IMR-90 (cell line): Measurements from ENCODE around the gene ROR2. TPM values are rescaled to one million over a fixed set of nuclear protein-coding genes. Genes with fewer than 3 reads are reported as not detected.

Experiments
- ATAC-seq: fragments of 200-7000 bp; cut with Tn5 transposase; 2 replicates; pipeline ENCODE4 v1.9.1; 2020; ENCODE audit warnings: low read depth, mild to moderate bottlenecking, moderate library complexity
- BruUV-seq: library from RNA; stranded (reverse); fragments of 400-500 nt; replicated peaks from 2 replicates; lab custom pipeline; 2021; lab: Mats Ljungman, UMichigan
- CTCF ChIA-PET: fragments of 300-600 bp; formaldehyde crosslinking; extraction: SDS; loops from one replicate; lab custom pipeline; 2021; ENCODE audit warnings: antibody characterized with exemption; lab: Yijun Ruan, JAX
- POLR2A ChIA-PET: fragments of 300-600 bp; sonication (Branson Sonifier 250); formaldehyde crosslinking; loops from one replicate; lab custom pipeline; 2022; ENCODE audit warnings: antibody characterized with exemption; ENCODE audit not compliant: unreplicated experiment; lab: Charles Lee
- DNase-seq: peaks from one replicate; pipeline ENCODE4 v3.0.0; 2013
- H2AFZ ChIP-seq: replicated peaks from 2 replicates; pipeline ENCODE3; 2013; ENCODE audit warnings: low read length, mild to moderate bottlenecking; ENCODE audit not compliant: poor library complexity
- H2AK5ac ChIP-seq: 2 replicates; pipeline ENCODE4 v1.6.1; 2013; ENCODE audit warnings: low read depth, low read length, inconsistent platforms
- H2AK9ac ChIP-seq: replicated peaks from 2 replicates; pipeline ENCODE3; 2013; ENCODE audit warnings: mild to moderate bottlenecking, low read depth, low read length, moderate library complexity; ENCODE audit not compliant: poor library complexity
- H2BK120ac ChIP-seq: 2 replicates; pipeline ENCODE4 v1.6.1; 2013; ENCODE audit warnings: low read depth, low read length, inconsistent platforms
- H2BK15ac ChIP-seq: 3 replicates; pipeline ENCODE4 v1.6.1; 2013; ENCODE audit warnings: low read depth, low read length, inconsistent platforms
- H2BK20ac ChIP-seq: 2 replicates; pipeline ENCODE4 v1.6.1; 2013; ENCODE audit warnings: low read depth, mild to moderate bottlenecking, inconsistent platforms, low read length, moderate library complexity
- H2BK5ac ChIP-seq: 2 replicates; pipeline ENCODE4 v1.6.1; 2013; ENCODE audit warnings: mild to moderate bottlenecking, low read depth, low read length, inconsistent platforms; ENCODE audit not compliant: poor library complexity, severe bottlenecking
- H3K14ac ChIP-seq: replicated peaks from 2 replicates; pipeline ENCODE4 v1.6.1; 2013; ENCODE audit warnings: low read depth, low read length, inconsistent platforms
- H3K18ac ChIP-seq: 2 replicates; pipeline ENCODE4 v1.6.1; 2013; ENCODE audit warnings: low read depth, low read length, control low read depth
- H3K23ac ChIP-seq: 2 replicates; pipeline ENCODE4 v1.6.1; 2013; ENCODE audit warnings: low read depth, low read length, inconsistent platforms
- H3K27ac ChIP-seq: 2 replicates; pipeline ENCODE4 v1.5.1; 2013; ENCODE audit warnings: mild to moderate bottlenecking, control low read depth, low read length; ENCODE audit not compliant: insufficient read depth
- H3K27me3 ChIP-seq: 2 replicates; pipeline ENCODE4 v1.6.1; 2013; ENCODE audit warnings: low read length; ENCODE audit not compliant: control insufficient read depth, insufficient read depth
- H3K36me3 ChIP-seq: 2 replicates; pipeline ENCODE4 v1.6.1; 2013; ENCODE audit warnings: low read length, mixed read lengths; ENCODE audit not compliant: control insufficient read depth, insufficient read depth
- H3K4ac ChIP-seq: 2 replicates; pipeline ENCODE4 v1.6.1; 2013; ENCODE audit warnings: low read depth, low read length, inconsistent platforms
- H3K4me1 ChIP-seq: 2 replicates; pipeline ENCODE4 v1.6.1; 2013; ENCODE audit warnings: low read length, mixed read lengths; ENCODE audit not compliant: control insufficient read depth, insufficient read depth
- H3K4me2 ChIP-seq: 2 replicates; pipeline ENCODE4 v1.6.1; 2013; ENCODE audit warnings: low read depth, mild to moderate bottlenecking, control low read depth, low read length, moderate library complexity
- H3K4me3 ChIP-seq: 2 replicates; pipeline ENCODE4 v1.5.1; 2013; ENCODE audit warnings: low read depth, mild to moderate bottlenecking, control low read depth, low read length, moderate library complexity; ENCODE audit not compliant: insufficient read depth
- H3K56ac ChIP-seq: 2 replicates; pipeline ENCODE4 v1.6.1; 2013; ENCODE audit warnings: low read length, inconsistent platforms; ENCODE audit not compliant: insufficient read depth; ENCODE audit errors: extremely low read depth
- H3K79me1 ChIP-seq, 2 experiments: 2 replicates each; pipeline ENCODE4 v1.6.1; 2013; ENCODE audit warnings: low read length in 2 of 2, inconsistent platforms in 1 of 2, low read depth in 1 of 2
- H3K9ac ChIP-seq: 2 replicates; pipeline ENCODE4 v1.6.1; 2013; ENCODE audit warnings: low read depth, low read length, control low read depth
- H3K9me1 ChIP-seq: 2 replicates; pipeline ENCODE4 v1.6.1; 2013; ENCODE audit warnings: low read length, inconsistent platforms; ENCODE audit not compliant: insufficient read depth
- H3K9me3 ChIP-seq: 2 replicates; pipeline ENCODE4 v1.6.1; 2013; ENCODE audit warnings: low read length; ENCODE audit not compliant: control insufficient read depth, insufficient read depth
- H4K20me1 ChIP-seq: 2 replicates; pipeline ENCODE4 v1.6.1; 2013; ENCODE audit warnings: low read length, inconsistent platforms; ENCODE audit not compliant: insufficient read depth
- H4K5ac ChIP-seq: 2 replicates; pipeline ENCODE4 v1.6.1; 2013; ENCODE audit warnings: mild to moderate bottlenecking, low read depth, low read length, control low read depth
- H4K8ac ChIP-seq, 2 experiments: 2 replicates each; pipeline ENCODE4 v1.6.1; 2013; ENCODE audit warnings: low read depth in 2 of 2, low read length in 2 of 2, control low read depth in 1 of 2, inconsistent platforms in 1 of 2
- H4K91ac ChIP-seq: 2 replicates; pipeline ENCODE4 v1.6.1; 2013; ENCODE audit warnings: low read depth, low read length, inconsistent platforms; ENCODE audit not compliant: insufficient read depth
- MXI1 ChIP-seq: IDR thresholded peaks from 2 replicates; pipeline ENCODE4 v1.6.1; 2012; ENCODE audit warnings: low read depth, mild to moderate bottlenecking, low read length, moderate library complexity, borderline replicate concordance
- RAD21 ChIP-seq: IDR thresholded peaks from 2 replicates; pipeline ENCODE4 v1.6.1; 2012; ENCODE audit warnings: low read length, improper control_type of control experiment
- WGBS, 2 experiments: methylation state at CpG; one replicate each; pipeline versions ENCODE4 v1.1.5 to v1.1.7; 2013; ENCODE audit warnings: missing lambda C conversion rate in 2 of 2; ENCODE audit not compliant: insufficient read length in 1 of 2; ENCODE audit errors: extremely low coverage in 2 of 2; 5-methylcytosine and 5-hydroxymethylcytosine counted together
- dilution Hi-C: fragments of 300-500 bp; cut with HindIII; formaldehyde crosslinking; loops from one replicate; pipeline ENCODE4 v1.14.3; 2018; ENCODE audit warnings: low sequenced_read_pairs; ENCODE audit not compliant: unreplicated experiment
- in situ Hi-C: fragments of 300-500 bp; cut with MboI; formaldehyde crosslinking; loops from 3 replicates; pipeline ENCODE4 v1.14.3; 2019; ENCODE audit warnings: low sequenced_read_pairs, inconsistent platforms, mixed read lengths
- intact Hi-C: fragments of 100-400 bp; cut with micrococcal nuclease; formaldehyde crosslinking; loops from 2 replicates; pipeline ENCODE4 v1.10.0; 2022
- polyA plus RNA-seq, 3 experiments: library from polyadenylated mRNA; depleted of rRNA; stranded (reverse); fragments of >200 nt; gene quantifications; 2 replicates each; pipeline ENCODE4 v1.2.3, GENCODE V29; 2012; ENCODE audit warnings: low replicate concordance in 1 of 3
- total RNA-seq: library from RNA; depleted of rRNA; stranded (reverse); fragments of >200 nt; gene quantifications from 2 replicates; pipeline ENCODE4 v1.2.3, GENCODE V29; 2012
- TF ChIP-seq, protein P1 (sequence below): fragments of 150-350 bp; IDR thresholded peaks from 2 replicates; pipeline ENCODE4 v1.6.1; 2017; ENCODE audit warnings: mild to moderate bottlenecking, antibody characterized with exemption, low read length, low read depth

ROR2 gene
- total and polyA plus RNA-seq, 2 of the 4 experiments (the other 2 are of a cell fraction): 2.3 to 4.8 TPM

DNA sequence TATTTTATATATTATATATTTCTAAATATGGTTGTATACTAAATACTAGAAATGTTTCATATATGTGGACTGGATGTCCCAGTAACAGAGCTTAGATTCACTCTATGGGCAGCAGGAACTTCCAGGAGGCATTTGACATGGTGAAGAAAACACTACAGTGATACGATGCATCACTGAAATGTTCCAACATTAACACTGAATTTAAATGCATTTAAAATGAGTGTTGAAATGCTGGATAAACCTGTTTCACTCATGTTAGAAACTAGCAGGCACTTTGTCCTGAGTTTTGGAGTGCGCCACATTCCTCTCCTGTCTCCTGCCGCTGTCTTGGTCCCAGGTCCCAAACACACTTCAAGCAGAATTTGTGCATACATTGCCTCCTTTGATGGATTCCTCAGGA, 288.6 kb downstream of the ROR2 start:
- CTCF ChIA-PET: interaction anchor here (0.7 kb wide), 1 partner anchor 66 kb away, joined by 4 read pairs; no protein-coding TSS in a partner anchor
- Histone ChIP-seq H3K18ac (no peak overlapping the region), H4K8ac (no peak overlapping the region), H4K20me1 (no peaks in the 10 kb centered on the region), H2AK5ac (no peak overlapping the region), H3K4me2 (no peak overlapping the region), H2BK120ac (no peak overlapping the region), H3K4me1 (no peaks in the 10 kb centered on the region), H3K79me1 (no peaks in the 10 kb centered on the region), H3K27me3 (peaks cover 13% of the 10 kb centered on the region), H3K36me3 (no peaks in the 10 kb centered on the region), H4K5ac (no peak overlapping the region), H3K14ac (no peak overlapping the region), H3K9ac (no peak overlapping the region), H3K56ac (no peak overlapping the region), H2BK15ac (no peak overlapping the region), H3K9me1 (no peaks in the 10 kb centered on the region), H3K23ac (no peak overlapping the region), H2AK9ac (no peak overlapping the region), H2BK5ac (no peak overlapping the region), H4K91ac (no peak overlapping the region), H3K27ac (no peak overlapping the region), H3K4me3 (no peak overlapping the region), H2BK20ac (no peak overlapping the region), H3K9me3 (no peaks in the 10 kb centered on the region), H3K4ac (no peak overlapping the region), H2AFZ (no peak overlapping the region)
- intact Hi-C loops (no loop called here), in situ Hi-C loops (no loop called here), dilution Hi-C loops (loop anchor here (25.0 kb wide), 1 partner anchor 149 kb away; no protein-coding TSS in a partner anchor)
- TF ChIP-seq, protein P1, sequence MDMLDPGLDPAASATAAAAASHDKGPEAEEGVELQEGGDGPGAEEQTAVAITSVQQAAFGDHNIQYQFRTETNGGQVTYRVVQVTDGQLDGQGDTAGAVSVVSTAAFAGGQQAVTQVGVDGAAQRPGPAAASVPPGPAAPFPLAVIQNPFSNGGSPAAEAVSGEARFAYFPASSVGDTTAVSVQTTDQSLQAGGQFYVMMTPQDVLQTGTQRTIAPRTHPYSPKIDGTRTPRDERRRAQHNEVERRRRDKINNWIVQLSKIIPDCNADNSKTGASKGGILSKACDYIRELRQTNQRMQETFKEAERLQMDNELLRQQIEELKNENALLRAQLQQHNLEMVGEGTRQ: no peak
- TF ChIP-seq MXI1: no peak
- TF ChIP-seq RAD21: no peak
- DNase-seq (no peak), ATAC-seq (no peak)
- POLR2A ChIA-PET: no interaction called here
- no TSS peak for BruUV-seq
- no CpG with 5 or more reads among the region's 3 CpGs for WGBS, 2 experiments
